ENCODE measurements around the gene SLC25A30.

The SLC25A30 gene

DNA sequence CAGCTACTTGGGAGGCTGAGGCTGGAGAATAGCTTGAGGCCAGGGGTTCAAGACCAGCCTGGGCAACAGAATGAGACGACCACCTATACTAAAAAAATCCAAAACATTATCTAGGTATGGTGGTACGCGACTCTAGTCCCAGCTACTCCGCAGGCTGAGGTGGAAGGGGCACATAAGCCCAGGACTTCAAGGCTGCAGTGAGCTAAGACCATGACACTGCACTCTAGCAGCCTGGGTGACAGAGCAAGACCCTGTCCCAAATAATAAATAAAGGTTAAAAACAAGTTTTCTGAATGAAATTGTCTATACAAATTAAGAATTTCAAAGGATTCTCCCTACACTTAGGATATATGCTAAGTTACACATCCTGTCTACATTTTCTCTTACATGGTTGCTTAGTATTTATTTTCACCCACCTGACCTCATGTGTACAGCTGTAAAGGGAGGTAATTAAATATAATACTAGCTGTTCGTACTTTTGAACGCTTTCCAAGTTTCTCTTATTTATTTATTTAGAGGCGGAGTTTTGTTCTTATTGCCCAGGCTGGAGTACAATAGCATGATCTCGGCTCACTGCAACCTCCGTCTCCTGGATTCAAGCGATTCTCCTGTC lies 1.6 kb downstream of the SLC25A30 start:
- CTCF ChIA-PET, result interaction anchor here (1.0 to 4.2 kb wide), 8 partner anchors 10 to 370 kb away, joined by 3 to 14 read pairs (median 6); partner anchors contain the start of gene COG3
- TF ChIP-seq, protein P1, sequence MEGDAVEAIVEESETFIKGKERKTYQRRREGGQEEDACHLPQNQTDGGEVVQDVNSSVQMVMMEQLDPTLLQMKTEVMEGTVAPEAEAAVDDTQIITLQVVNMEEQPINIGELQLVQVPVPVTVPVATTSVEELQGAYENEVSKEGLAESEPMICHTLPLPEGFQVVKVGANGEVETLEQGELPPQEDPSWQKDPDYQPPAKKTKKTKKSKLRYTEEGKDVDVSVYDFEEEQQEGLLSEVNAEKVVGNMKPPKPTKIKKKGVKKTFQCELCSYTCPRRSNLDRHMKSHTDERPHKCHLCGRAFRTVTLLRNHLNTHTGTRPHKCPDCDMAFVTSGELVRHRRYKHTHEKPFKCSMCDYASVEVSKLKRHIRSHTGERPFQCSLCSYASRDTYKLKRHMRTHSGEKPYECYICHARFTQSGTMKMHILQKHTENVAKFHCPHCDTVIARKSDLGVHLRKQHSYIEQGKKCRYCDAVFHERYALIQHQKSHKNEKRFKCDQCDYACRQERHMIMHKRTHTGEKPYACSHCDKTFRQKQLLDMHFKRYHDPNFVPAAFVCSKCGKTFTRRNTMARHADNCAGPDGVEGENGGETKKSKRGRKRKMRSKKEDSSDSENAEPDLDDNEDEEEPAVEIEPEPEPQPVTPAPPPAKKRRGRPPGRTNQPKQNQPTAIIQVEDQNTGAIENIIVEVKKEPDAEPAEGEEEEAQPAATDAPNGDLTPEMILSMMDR (IDR thresholded peaks at IDR 0.05; ENCODE audit: control extremely low read depth, extremely low read depth, low read depth, missing control alignments), result no peak
- no peak for DNase-seq (ENCODE audit: extremely low spot score)
- POLR2A ChIA-PET, result no interaction called here

GRCh38 chr13:45415112-45415511 lies 3.1 kb downstream of the SLC25A30 start:
- ChIA-PET CTCF (interaction anchor here (0.7 to 4.2 kb wide), 6 partner anchors 9 to 48 kb away, joined by 3 to 14 read pairs (median 4); no protein-coding TSS in a partner anchor), POLR2A (no interaction called here)
- TF ChIP-seq, protein P1 (IDR thresholded peaks at IDR 0.05; ENCODE audit: control extremely low read depth, extremely low read depth, low read depth, missing control alignments), result no peak
- DNase-seq (ENCODE audit: extremely low spot score), result no peak

GRCh38 chr13:45413826-45414307 lies 4.3 kb downstream of the SLC25A30 start:
- TF ChIP-seq, protein P1 (IDR thresholded peaks at IDR 0.05; ENCODE audit: control extremely low read depth, extremely low read depth, low read depth, missing control alignments), result no peak
- POLR2A ChIA-PET, result interaction anchor here (0.7 kb wide), 1 partner anchor 73 kb away, joined by 5 read pairs; the partner anchor contains the start of gene TPT1
- CTCF ChIA-PET, result interaction anchor here (1.1 to 4.2 kb wide), 4 partner anchors 10 to 42 kb away, joined by 3 to 14 read pairs (median 12); no protein-coding TSS in a partner anchor
- DNase-seq (ENCODE audit: extremely low spot score), result no peak

- TF ChIP-seq, protein P1 (IDR thresholded peaks at IDR 0.05; ENCODE audit: control extremely low read depth, extremely low read depth, low read depth, missing control alignments), result no peak
- DNase-seq (ENCODE audit: extremely low spot score), result no peak
- ChIA-PET CTCF (interaction anchor here (0.7 to 3.0 kb wide), 4 partner anchors 13 to 41 kb away, joined by 3 to 11 read pairs (median 4); no protein-coding TSS in a partner anchor), POLR2A (no interaction called here)
Observed at GRCh38 chr13:45412274-45413049, 5.7 kb downstream of the SLC25A30 start.

GRCh38 chr13:45411631-45412030 lies 6.5 kb downstream of the SLC25A30 start:
- POLR2A ChIA-PET, result no interaction called here
- TF ChIP-seq, protein P1 (IDR thresholded peaks at IDR 0.05; ENCODE audit: control extremely low read depth, extremely low read depth, low read depth, missing control alignments), result no peak
- no peak for DNase-seq (ENCODE audit: extremely low spot score)
- CTCF ChIA-PET, result interaction anchor here (0.9 to 3.0 kb wide), 2 partner anchors 13 to 15 kb away, joined by 3 to 11 read pairs; no protein-coding TSS in a partner anchor

- TF ChIP-seq, protein P1 (IDR thresholded peaks at IDR 0.05; ENCODE audit: control extremely low read depth, extremely low read depth, low read depth, missing control alignments), result no peak
- no peak for DNase-seq (ENCODE audit: extremely low spot score)
- ChIA-PET CTCF (interaction anchor here (0.9 kb wide), 1 partner anchor 15 kb away, joined by 3 read pairs; no protein-coding TSS in a partner anchor), POLR2A (no interaction called here)
Observed at GRCh38 chr13:45411221-45411620, 7.0 kb downstream of the SLC25A30 start.

All from GM10248 (cell line).